Left lung (tissue), 10 donors: ENCODE data around the gene HNRNPA0. TPM values are rescaled to one million over a fixed set of nuclear protein-coding genes. Genes with fewer than 3 reads are reported as not detected.

Experiments
- ATAC-seq: fragments of 200-7000 bp; cut with Tn5 transposase; one replicate; pipeline ENCODE4 v1.9.1; 2020; ENCODE audit warnings: moderate library complexity
- DNase-seq, 4 donors: peaks; one replicate each; pipeline ENCODE4 v3.0.0-alpha.2; 2013 to 2020
- H3K27ac ChIP-seq, 2 donors: fragments of 200-600 bp; sonication (generic) in 1 of 2; one replicate each; pipeline versions ENCODE4 v1.5.0 to v1.8.0; 2020 to 2021
- H3K27me3 ChIP-seq, 2 donors: fragments of 200-600 bp; sonication (generic) in 1 of 2; one replicate each; pipeline versions ENCODE4 v1.5.0 to v1.8.0; 2020 to 2021
- H3K36me3 ChIP-seq, 2 donors: fragments of 200-600 bp; sonication (generic) in 1 of 2; one replicate each; pipeline versions ENCODE4 v1.5.0 to v1.8.0; 2020 to 2021
- H3K4me1 ChIP-seq, 2 donors: fragments of 200-600 bp; one replicate each; pipeline ENCODE4 v1.8.0; 2021
- H3K4me3 ChIP-seq, 2 donors: fragments of 200-600 bp; sonication (generic) in 1 of 2; one replicate each; pipeline versions ENCODE4 v1.5.0 to v1.8.0; 2020 to 2021; ENCODE audit warnings: mild to moderate bottlenecking in 1 of 2
- H3K9me3 ChIP-seq, 2 donors: fragments of 200-600 bp; sonication (generic) in 1 of 2; one replicate each; pipeline versions ENCODE4 v1.5.0 to v1.8.0; 2020 to 2021
- intact Hi-C, 2 donors: fragments of 100-400 bp; cut with DNase I; formaldehyde crosslinking; loops; one replicate each; pipeline versions ENCODE4 v1.11.2 to v1.14.2; 2022
- polyA plus RNA-seq, 6 donors: library from polyadenylated mRNA; unstranded; fragments of 120-200 nt; gene quantifications; one replicate each; pipeline ENCODE4 v1.2.1, GENCODE V29; 2013; ENCODE audit not compliant: insufficient read length in 6 of 6
- total RNA-seq, 2 donors: library from RNA; stranded (reverse); fragmentation: NEBNext Ultra II Directional; extraction: Animal tissue kit (Norgen Biotek cat#: 25700); gene quantifications; one replicate each; pipeline ENCODE4 v1.2.1, GENCODE V29; 2021
- TF ChIP-seq, protein P1 (sequence below), 2 donors: fragments of 200-600 bp; sonication (generic) in 1 of 2; IDR thresholded peaks; one replicate each; pipeline versions ENCODE4 v1.5.0 to v1.8.0; 2021; ENCODE audit warnings: antibody characterized with exemption in 2 of 2
- donor health status: DM: no; HTN: yes; CAD: no.
- donor health status: DM: no; HTN: no; CAD: no.

The HNRNPA0 gene
- total and polyA plus RNA-seq, 8 donors: 22.7 to 83.3 (median 71.1) TPM

DNA sequence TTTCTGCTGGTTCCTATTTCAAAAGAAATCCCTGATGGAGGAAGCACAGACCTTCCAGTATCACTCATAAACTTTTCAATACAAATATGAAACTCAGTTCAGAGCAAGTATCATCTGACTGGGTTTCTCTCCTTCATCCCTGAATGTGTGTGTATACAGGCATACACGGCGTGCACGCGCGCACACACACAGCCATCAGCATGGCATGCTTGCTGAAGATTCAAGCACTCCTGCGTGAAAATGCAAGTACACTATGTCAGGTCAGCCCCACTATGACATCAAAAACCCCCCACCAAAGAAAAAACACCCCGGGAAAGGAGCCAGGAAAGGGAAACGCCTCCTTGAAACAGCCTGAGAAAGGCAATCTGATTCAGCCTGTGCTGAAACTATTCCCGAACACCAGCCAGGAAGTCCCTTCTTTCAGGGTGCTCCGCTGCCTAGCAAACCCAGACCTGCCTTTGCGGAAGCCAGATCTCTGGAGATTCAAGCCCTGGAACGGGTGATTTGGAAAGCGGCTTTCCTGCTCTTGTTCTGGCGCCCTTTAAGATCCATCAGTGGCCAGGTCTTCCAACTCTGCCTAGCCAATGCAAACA is 19.1 kb downstream of the HNRNPA0 start:
- no peaks in the 10 kb centered on the region for H3K9me3 ChIP-seq
- peaks cover 0 to 6% of the 10 kb centered on the region in 2 donors for H3K27me3 ChIP-seq
- no peaks in the 10 kb centered on the region for H3K36me3 ChIP-seq
- H3K4me3 ChIP-seq: peak overlapping the region; percentile 17 to 36
- H3K27ac ChIP-seq: peak overlapping the region; percentile 28 to 70
- DNase-seq: peak; percentile 36 to 60 (median 42)
- intact Hi-C loops: loop anchor here in 1 of 2 donors (5.0 kb wide), 1 partner anchor 78 kb away; no protein-coding TSS in a partner anchor
- peak; percentile 76 for ATAC-seq
- peaks cover 8 to 45% of the 10 kb centered on the region in 2 donors for H3K4me1 ChIP-seq
- TF ChIP-seq, protein P1, sequence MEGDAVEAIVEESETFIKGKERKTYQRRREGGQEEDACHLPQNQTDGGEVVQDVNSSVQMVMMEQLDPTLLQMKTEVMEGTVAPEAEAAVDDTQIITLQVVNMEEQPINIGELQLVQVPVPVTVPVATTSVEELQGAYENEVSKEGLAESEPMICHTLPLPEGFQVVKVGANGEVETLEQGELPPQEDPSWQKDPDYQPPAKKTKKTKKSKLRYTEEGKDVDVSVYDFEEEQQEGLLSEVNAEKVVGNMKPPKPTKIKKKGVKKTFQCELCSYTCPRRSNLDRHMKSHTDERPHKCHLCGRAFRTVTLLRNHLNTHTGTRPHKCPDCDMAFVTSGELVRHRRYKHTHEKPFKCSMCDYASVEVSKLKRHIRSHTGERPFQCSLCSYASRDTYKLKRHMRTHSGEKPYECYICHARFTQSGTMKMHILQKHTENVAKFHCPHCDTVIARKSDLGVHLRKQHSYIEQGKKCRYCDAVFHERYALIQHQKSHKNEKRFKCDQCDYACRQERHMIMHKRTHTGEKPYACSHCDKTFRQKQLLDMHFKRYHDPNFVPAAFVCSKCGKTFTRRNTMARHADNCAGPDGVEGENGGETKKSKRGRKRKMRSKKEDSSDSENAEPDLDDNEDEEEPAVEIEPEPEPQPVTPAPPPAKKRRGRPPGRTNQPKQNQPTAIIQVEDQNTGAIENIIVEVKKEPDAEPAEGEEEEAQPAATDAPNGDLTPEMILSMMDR (IDR thresholded peaks at IDR 0.05): no peak

DNA sequence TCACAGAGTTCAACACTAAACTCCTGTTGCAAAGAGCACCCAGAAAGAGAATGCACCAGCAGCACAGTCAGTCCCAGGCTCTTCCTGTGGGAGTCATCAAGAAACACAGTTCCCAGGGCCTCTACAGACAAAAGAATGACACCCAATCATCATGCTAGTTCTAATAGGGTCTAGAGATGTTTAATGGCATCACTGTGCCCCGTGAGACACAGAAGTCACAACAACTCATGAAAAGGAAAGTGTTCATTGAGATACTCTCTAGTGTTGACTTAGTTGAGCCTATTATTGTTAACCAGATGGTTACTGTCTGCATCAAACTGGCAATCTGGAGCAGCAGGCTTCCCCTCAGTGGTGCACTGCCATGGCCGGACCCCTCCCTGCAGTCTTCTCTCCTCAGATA is 19.8 kb downstream of the HNRNPA0 start:
- peak overlapping the region in 1 of 2 donors; percentile 70 for H3K27ac ChIP-seq
- peaks cover 8 to 45% of the 10 kb centered on the region in 2 donors for H3K4me1 ChIP-seq
- peaks cover 0 to 6% of the 10 kb centered on the region in 2 donors for H3K27me3 ChIP-seq
- H3K4me3 ChIP-seq: peak overlapping the region; percentile 17 to 36
- intact Hi-C loops: no loop called here
- TF ChIP-seq, protein P1 (IDR thresholded peaks at IDR 0.05): no peak
- DNase-seq: peak in 1 of 4 donors; percentile 17
- H3K36me3 ChIP-seq: no peaks in the 10 kb centered on the region
- no peak for ATAC-seq
- H3K9me3 ChIP-seq: no peaks in the 10 kb centered on the region

DNA sequence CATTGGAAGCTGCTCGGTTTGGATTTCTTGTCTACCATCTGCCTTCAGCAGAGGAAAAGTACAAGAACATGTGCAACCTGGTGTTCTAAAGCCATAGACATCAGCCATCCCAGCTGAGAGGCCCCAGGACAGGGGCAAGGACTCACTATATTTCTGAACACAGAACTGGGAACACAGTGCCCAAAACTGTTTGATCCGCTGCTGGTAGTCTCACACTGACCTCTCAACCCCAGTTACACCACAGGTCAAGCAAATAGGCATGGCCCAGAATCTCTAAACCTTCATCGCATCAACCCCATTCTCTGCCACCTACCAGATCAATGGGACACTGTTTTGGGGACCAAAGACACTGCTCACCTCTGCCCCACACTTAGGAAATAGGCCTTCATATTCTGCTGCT is 20.2 kb downstream of the HNRNPA0 start:
- intact Hi-C loops: no loop called here

DNA sequence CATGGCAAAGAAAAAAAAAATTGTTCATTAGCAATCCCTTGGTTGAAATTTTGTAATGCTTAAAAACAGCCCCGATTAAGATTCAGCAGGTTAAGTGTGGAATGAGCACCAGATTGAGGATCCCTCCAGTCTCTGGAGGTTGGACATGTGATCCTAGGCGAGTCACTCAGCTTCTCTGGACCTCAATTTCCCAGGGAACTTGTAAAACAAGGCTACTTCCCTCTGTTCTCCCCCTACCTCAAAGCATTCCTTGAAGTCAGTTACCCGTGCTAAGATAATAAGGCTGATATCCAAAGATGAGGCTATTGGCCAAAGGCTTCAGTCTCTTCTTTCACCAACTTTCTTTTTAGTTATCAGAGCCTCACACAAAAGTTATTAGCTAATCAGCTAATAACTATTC is 21.2 kb downstream of the HNRNPA0 start:
- H3K4me3 ChIP-seq: no peak overlapping the region
- no peak overlapping the region for H3K27ac ChIP-seq
- ATAC-seq (no peak), DNase-seq (no peak)
- H3K9me3 ChIP-seq: no peaks in the 10 kb centered on the region
- H3K4me1 ChIP-seq: peaks cover 8 to 40% of the 10 kb centered on the region in 2 donors
- TF ChIP-seq, protein P1 (IDR thresholded peaks at IDR 0.05): no peak
- intact Hi-C loops: no loop called here
- no peaks in the 10 kb centered on the region for H3K36me3 ChIP-seq
- H3K27me3 ChIP-seq: peaks cover 0 to 6% of the 10 kb centered on the region in 2 donors

More for the DNA sequence above, 20.2 kb downstream of the HNRNPA0 start:
- DNase-seq (no peak), ATAC-seq (no peak)
- H3K27me3 ChIP-seq: peaks cover 0 to 6% of the 10 kb centered on the region in 2 donors
- H3K27ac ChIP-seq: peak overlapping the region in 1 of 2 donors; percentile 70
- TF ChIP-seq, protein P1 (IDR thresholded peaks at IDR 0.05): no peak
- no peaks in the 10 kb centered on the region for H3K36me3 ChIP-seq
- H3K4me3 ChIP-seq: no peak overlapping the region
- peaks cover 8 to 45% of the 10 kb centered on the region in 2 donors for H3K4me1 ChIP-seq
- no peaks in the 10 kb centered on the region for H3K9me3 ChIP-seq

DNA sequence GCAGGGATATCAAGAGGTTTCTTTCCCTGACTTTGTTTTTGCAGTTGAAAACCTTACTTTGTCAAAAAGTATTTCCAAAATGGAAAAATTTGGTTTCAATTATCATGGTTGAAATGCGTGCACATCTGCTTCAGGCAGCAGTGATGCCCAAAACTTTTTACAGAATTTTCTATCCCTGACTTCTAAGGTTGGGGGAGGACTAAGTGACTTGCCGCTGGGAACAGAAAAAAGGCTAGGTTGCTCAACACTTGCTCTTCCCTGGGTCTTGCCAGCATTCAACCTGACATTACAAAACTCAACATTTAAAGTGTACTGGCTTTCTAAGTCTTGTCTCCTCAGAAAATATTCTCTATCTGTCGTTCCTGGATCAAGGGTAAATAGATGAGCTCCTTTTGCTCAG is 23.0 kb downstream of the HNRNPA0 start:
- Histone ChIP-seq H3K36me3 (no peaks in the 10 kb centered on the region), H3K4me3 (no peak overlapping the region), H3K9me3 (no peaks in the 10 kb centered on the region), H3K27me3 (peaks cover 0 to 6% of the 10 kb centered on the region in 2 donors), H3K27ac (no peak overlapping the region), H3K4me1 (peaks cover 8 to 21% of the 10 kb centered on the region in 2 donors)
- DNase-seq (no peak), ATAC-seq (no peak)
- TF ChIP-seq, protein P1 (IDR thresholded peaks at IDR 0.05): no peak
- intact Hi-C loops: no loop called here
